GM12878 (cell line): Measurements from ENCODE around the gene FLVCR1. TPM values are rescaled to one million over a fixed set of nuclear protein-coding genes. Genes with fewer than 3 reads are reported as not detected.

ENCODE experiments used
- polyA plus RNA-seq, 11 experiments: library from polyadenylated mRNA; depleted of rRNA in 4 of 11; unstranded in 6 of 11; stranded (reverse) in 5 of 11; fragments of >200 nt; fragmentation: Nextera tagmentation in 4 of 11; fragmentation: Illumina TruSeq in 1 of 11; extraction: Ambion mirVana in 4 of 11; extraction: Trizol in 1 of 11; gene quantifications; 1 replicate in 1 of 11; 2 replicates in 10 of 11; pipeline versions ENCODE4 v1.2.1 to v1.2.3, GENCODE V29; 2011 to 2016; ENCODE audit warnings: inconsistent platforms in 2 of 11, missing spikeins in 2 of 11, low read depth in 1 of 11
- small RNA-seq: library from RNA; depleted of rRNA; stranded (forward); fragments of <200 nt; gene quantifications from one replicate; pipeline ENCODE3, GENCODE V24; 2014
- total RNA-seq, 4 experiments: library from RNA; depleted of rRNA in 3 of 4; stranded (reverse); fragments of >200 nt in 3 of 4; fragmentation: Illumina TruSeq in 1 of 4; extraction: Trizol in 1 of 4; gene quantifications; 2 replicates each; pipeline versions ENCODE4 v1.2.1 to v1.2.3, GENCODE V29; 2013 to 2021

FLVCR1 gene
- total and polyA plus RNA-seq, 10 of the 15 experiments (the other 5 are each of a cell fraction or from before 2014, with no cell fraction given), result 7.1 to 25.2 (median 17.6) TPM

Small RNA genes lying within 50 kb of the gene (small RNA-seq; reads per million reads assigned to genes)
- gene AC104333.1 (not detected), gene AC104333.2 (not detected)

Other genes starting within 250 kb of the FLVCR1 start
Only the 7 nearest of the 8 such genes appear.
- 41.9 and 50.4 TPM in 2 replicates for gene BATF3, start 158.4 kb upstream of the FLVCR1 start, total RNA-seq (2014; rRNA removed)
- gene BATF3, start 158.4 kb upstream of the FLVCR1 start, total RNA-seq (2014; rRNA removed; fragmentation: Illumina TruSeq; extraction: Trizol), result 28.7 and 30.6 TPM in 2 replicates
- 44.9 and 47.5 TPM in 2 replicates for gene BATF3, start 158.4 kb upstream of the FLVCR1 start, total RNA-seq (2021)
- gene BATF3, start 158.4 kb upstream of the FLVCR1 start, polyA plus RNA-seq (2011; rRNA removed), result 15.1 and 25.6 TPM in 2 replicates
- gene BATF3, start 158.4 kb upstream of the FLVCR1 start, polyA plus RNA-seq (2014; fragmentation: Illumina TruSeq; extraction: Trizol), result 7.6 and 31.1 TPM in 2 replicates
- 10 to 100 TPM; 11.1 to 12.3 TPM for gene BATF3, start 158.4 kb upstream of the FLVCR1 start, polyA plus RNA-seq (2014; fragmentation: Nextera tagmentation; extraction: Ambion mirVana)
- gene BATF3, start 158.4 kb upstream of the FLVCR1 start, polyA plus RNA-seq (2014; rRNA removed), result 56.7 and 56.8 TPM in 2 replicates
- 10 to 100 TPM; 20.4 to 33.2 TPM for gene BATF3, start 158.4 kb upstream of the FLVCR1 start, polyA plus RNA-seq (2016; fragmentation: Nextera tagmentation; extraction: Ambion mirVana)
- gene NSL1, start 66.5 kb upstream of the FLVCR1 start, total RNA-seq (2014; rRNA removed), result 41.9 and 46.9 TPM in 2 replicates
- 37.5 and 40.2 TPM in 2 replicates for gene NSL1, start 66.5 kb upstream of the FLVCR1 start, total RNA-seq (2014; rRNA removed; fragmentation: Illumina TruSeq; extraction: Trizol)
- gene NSL1, start 66.5 kb upstream of the FLVCR1 start, total RNA-seq (2021), result 38.3 and 41.6 TPM in 2 replicates
- 46.4 and 68.5 TPM in 2 replicates for gene NSL1, start 66.5 kb upstream of the FLVCR1 start, polyA plus RNA-seq (2011; rRNA removed)
- gene NSL1, start 66.5 kb upstream of the FLVCR1 start, polyA plus RNA-seq (2014; fragmentation: Illumina TruSeq; extraction: Trizol), result 36.7 TPM in 2 replicates
- 10 to 100 TPM; 46.5 to 67.2 TPM for gene NSL1, start 66.5 kb upstream of the FLVCR1 start, polyA plus RNA-seq (2014; fragmentation: Nextera tagmentation; extraction: Ambion mirVana)
- gene NSL1, start 66.5 kb upstream of the FLVCR1 start, polyA plus RNA-seq (2014; rRNA removed), result 34.5 and 43.6 TPM in 2 replicates
- 10 to 100 TPM; 72.3 to 74.2 TPM for gene NSL1, start 66.5 kb upstream of the FLVCR1 start, polyA plus RNA-seq (2016; fragmentation: Nextera tagmentation; extraction: Ambion mirVana)
- 15.5 and 21.7 TPM in 2 replicates for gene TATDN3, start 66.4 kb upstream of the FLVCR1 start, total RNA-seq (2014; rRNA removed)
- 20.7 and 21.0 TPM in 2 replicates for gene TATDN3, start 66.4 kb upstream of the FLVCR1 start, total RNA-seq (2014; rRNA removed; fragmentation: Illumina TruSeq; extraction: Trizol)
- gene TATDN3, start 66.4 kb upstream of the FLVCR1 start, total RNA-seq (2021), result 17.1 and 18.2 TPM in 2 replicates
- gene TATDN3, start 66.4 kb upstream of the FLVCR1 start, polyA plus RNA-seq (2011; rRNA removed), result 24.5 and 40.9 TPM in 2 replicates
- 17.8 and 20.2 TPM in 2 replicates for gene TATDN3, start 66.4 kb upstream of the FLVCR1 start, polyA plus RNA-seq (2014; fragmentation: Illumina TruSeq; extraction: Trizol)
- 10 to 100 TPM; 34.0 to 40.0 TPM for gene TATDN3, start 66.4 kb upstream of the FLVCR1 start, polyA plus RNA-seq (2014; fragmentation: Nextera tagmentation; extraction: Ambion mirVana)
- 14.8 and 15.9 TPM in 2 replicates for gene TATDN3, start 66.4 kb upstream of the FLVCR1 start, polyA plus RNA-seq (2014; rRNA removed)
- gene TATDN3, start 66.4 kb upstream of the FLVCR1 start, polyA plus RNA-seq (2016; fragmentation: Nextera tagmentation; extraction: Ambion mirVana), result 10 to 100 TPM; 28.0 to 32.7 TPM
- gene SPATA45, start 10.6 kb upstream of the FLVCR1 start, total RNA-seq (2014; rRNA removed), result not detected in 2 replicates
- gene SPATA45, start 10.6 kb upstream of the FLVCR1 start, total RNA-seq (2014; rRNA removed; fragmentation: Illumina TruSeq; extraction: Trizol), result not detected in 2 replicates
- 0.58 TPM in 1 of 2 replicates, not detected in the other for gene SPATA45, start 10.6 kb upstream of the FLVCR1 start, total RNA-seq (2021)
- 0.22 and 0.49 TPM in 2 replicates for gene SPATA45, start 10.6 kb upstream of the FLVCR1 start, polyA plus RNA-seq (2011; rRNA removed)
- not detected in 2 replicates for gene SPATA45, start 10.6 kb upstream of the FLVCR1 start, polyA plus RNA-seq (2014; fragmentation: Illumina TruSeq; extraction: Trizol)
- under 1 TPM in 1 of 2 experiments, not detected in 1; 0.31 TPM for gene SPATA45, start 10.6 kb upstream of the FLVCR1 start, polyA plus RNA-seq (2014; fragmentation: Nextera tagmentation; extraction: Ambion mirVana)
- gene SPATA45, start 10.6 kb upstream of the FLVCR1 start, polyA plus RNA-seq (2014; rRNA removed), result not detected in 2 replicates
- gene SPATA45, start 10.6 kb upstream of the FLVCR1 start, polyA plus RNA-seq (2016; fragmentation: Nextera tagmentation; extraction: Ambion mirVana), result under 1 TPM in 1 of 2 experiments, not detected in 1; 0.37 TPM
- 16.4 and 18.7 TPM in 2 replicates for gene VASH2, start 92.3 kb downstream of the FLVCR1 start, total RNA-seq (2014; rRNA removed)
- gene VASH2, start 92.3 kb downstream of the FLVCR1 start, total RNA-seq (2014; rRNA removed; fragmentation: Illumina TruSeq; extraction: Trizol), result 19.6 and 20.6 TPM in 2 replicates
- gene VASH2, start 92.3 kb downstream of the FLVCR1 start, total RNA-seq (2021), result 29.2 and 29.7 TPM in 2 replicates
- gene VASH2, start 92.3 kb downstream of the FLVCR1 start, polyA plus RNA-seq (2011; rRNA removed), result 29.4 and 35.7 TPM in 2 replicates
- 25.9 and 35.2 TPM in 2 replicates for gene VASH2, start 92.3 kb downstream of the FLVCR1 start, polyA plus RNA-seq (2014; fragmentation: Illumina TruSeq; extraction: Trizol)
- gene VASH2, start 92.3 kb downstream of the FLVCR1 start, polyA plus RNA-seq (2014; fragmentation: Nextera tagmentation; extraction: Ambion mirVana), result 1 to 10 TPM; 5.4 to 6.5 TPM
- gene VASH2, start 92.3 kb downstream of the FLVCR1 start, polyA plus RNA-seq (2014; rRNA removed), result 23.8 and 25.1 TPM in 2 replicates
- gene VASH2, start 92.3 kb downstream of the FLVCR1 start, polyA plus RNA-seq (2016; fragmentation: Nextera tagmentation; extraction: Ambion mirVana), result 10 to 100 TPM; 17.2 to 25.5 TPM
- 53.2 and 53.9 TPM in 2 replicates for gene ANGEL2, start 157.6 kb downstream of the FLVCR1 start, total RNA-seq (2014; rRNA removed)
- 37.0 and 38.7 TPM in 2 replicates for gene ANGEL2, start 157.6 kb downstream of the FLVCR1 start, total RNA-seq (2014; rRNA removed; fragmentation: Illumina TruSeq; extraction: Trizol)
- 27.7 and 30.0 TPM in 2 replicates for gene ANGEL2, start 157.6 kb downstream of the FLVCR1 start, total RNA-seq (2021)
- gene ANGEL2, start 157.6 kb downstream of the FLVCR1 start, polyA plus RNA-seq (2011; rRNA removed), result 31.3 and 41.4 TPM in 2 replicates
- 25.0 and 29.8 TPM in 2 replicates for gene ANGEL2, start 157.6 kb downstream of the FLVCR1 start, polyA plus RNA-seq (2014; fragmentation: Illumina TruSeq; extraction: Trizol)
- gene ANGEL2, start 157.6 kb downstream of the FLVCR1 start, polyA plus RNA-seq (2014; fragmentation: Nextera tagmentation; extraction: Ambion mirVana), result 10 to 100 TPM in 1 of 2 experiments, 1 to 10 TPM in 1; 6.3 to 13.6 TPM
- 28.0 and 33.2 TPM in 2 replicates for gene ANGEL2, start 157.6 kb downstream of the FLVCR1 start, polyA plus RNA-seq (2014; rRNA removed)
- gene ANGEL2, start 157.6 kb downstream of the FLVCR1 start, polyA plus RNA-seq (2016; fragmentation: Nextera tagmentation; extraction: Ambion mirVana), result 10 to 100 TPM; 29.9 to 31.9 TPM
- 14.0 and 15.0 TPM in 2 replicates for gene RPS6KC1, start 193.0 kb downstream of the FLVCR1 start, total RNA-seq (2014; rRNA removed)
- gene RPS6KC1, start 193.0 kb downstream of the FLVCR1 start, total RNA-seq (2014; rRNA removed; fragmentation: Illumina TruSeq; extraction: Trizol), result 17.3 and 18.2 TPM in 2 replicates
- gene RPS6KC1, start 193.0 kb downstream of the FLVCR1 start, total RNA-seq (2021), result 11.0 and 11.5 TPM in 2 replicates
- gene RPS6KC1, start 193.0 kb downstream of the FLVCR1 start, polyA plus RNA-seq (2011; rRNA removed), result 14.6 and 22.1 TPM in 2 replicates
- gene RPS6KC1, start 193.0 kb downstream of the FLVCR1 start, polyA plus RNA-seq (2014; fragmentation: Illumina TruSeq; extraction: Trizol), result 10.9 and 15.8 TPM in 2 replicates
- 1 to 10 TPM; 2.9 to 3.6 TPM for gene RPS6KC1, start 193.0 kb downstream of the FLVCR1 start, polyA plus RNA-seq (2014; fragmentation: Nextera tagmentation; extraction: Ambion mirVana)
- 8.7 and 9.5 TPM in 2 replicates for gene RPS6KC1, start 193.0 kb downstream of the FLVCR1 start, polyA plus RNA-seq (2014; rRNA removed)
- gene RPS6KC1, start 193.0 kb downstream of the FLVCR1 start, polyA plus RNA-seq (2016; fragmentation: Nextera tagmentation; extraction: Ambion mirVana), result 10 to 100 TPM; 12.9 TPM